GM19239 (cell line): Measurements from ENCODE around the gene MCF2L2.
A peak's percentile ranks its signal among the peaks of the same experiment; 100 is the strongest.

ENCODE experiments used
- DNase-seq: peaks from one replicate; pipeline ENCODE4 v3.0.0; 2011; ENCODE audit warnings: low spot score; ENCODE audit not compliant: insufficient read length
- FAIRE-seq: peaks from 2 replicates; lab custom pipeline; 2011; peaks lifted over from hg19 to GRCh38; lab: Jason Lieb, UNC

The MCF2L2 gene

DNA sequence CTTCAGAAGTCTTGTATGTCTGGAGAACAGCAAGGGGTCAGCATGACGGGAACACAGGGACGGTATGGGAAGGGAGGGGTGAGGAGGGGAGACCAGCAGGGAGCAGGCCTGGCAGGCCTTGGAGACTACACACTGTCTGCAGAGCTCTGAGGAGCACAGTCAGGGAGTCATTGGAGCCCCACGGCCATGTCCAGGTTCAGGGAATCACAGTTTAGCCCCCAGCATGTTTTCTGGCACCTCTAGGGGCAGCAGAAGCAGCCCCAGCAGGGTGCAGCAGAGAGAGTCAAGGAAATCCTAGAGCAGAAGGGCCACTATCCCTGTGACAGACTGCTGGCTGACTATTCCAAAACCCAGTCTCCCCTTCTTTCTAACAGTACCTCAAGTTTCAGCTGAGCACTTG lies 269.1 kb downstream of the MCF2L2 start:
- DNase-seq = no peak
- FAIRE-seq = no peak

DNA sequence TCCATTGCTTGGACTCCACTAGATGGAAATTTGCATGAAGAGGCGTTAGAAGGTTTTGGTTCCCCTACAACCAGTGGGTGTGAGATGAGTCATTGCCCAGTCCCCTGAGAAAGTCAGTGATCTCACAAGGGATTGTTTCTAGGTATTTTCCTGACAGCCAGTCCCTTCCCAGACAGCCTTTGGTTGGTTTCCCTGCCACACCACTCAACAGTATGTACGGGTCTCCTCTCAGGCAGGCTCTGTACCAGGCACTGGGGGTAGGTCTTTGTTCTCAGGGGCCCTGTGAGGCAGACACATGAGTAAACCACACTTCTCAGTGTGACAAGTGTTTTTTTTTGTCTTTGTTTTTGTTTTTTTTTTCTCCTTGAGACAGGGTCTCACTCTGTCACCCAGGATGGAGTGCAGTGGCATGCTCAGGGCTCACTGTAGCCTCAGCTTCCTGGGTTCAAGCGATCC lies 269.8 kb downstream of the MCF2L2 start:
- FAIRE-seq (peak; percentile 99), DNase-seq (peak; percentile 73)

DNA sequence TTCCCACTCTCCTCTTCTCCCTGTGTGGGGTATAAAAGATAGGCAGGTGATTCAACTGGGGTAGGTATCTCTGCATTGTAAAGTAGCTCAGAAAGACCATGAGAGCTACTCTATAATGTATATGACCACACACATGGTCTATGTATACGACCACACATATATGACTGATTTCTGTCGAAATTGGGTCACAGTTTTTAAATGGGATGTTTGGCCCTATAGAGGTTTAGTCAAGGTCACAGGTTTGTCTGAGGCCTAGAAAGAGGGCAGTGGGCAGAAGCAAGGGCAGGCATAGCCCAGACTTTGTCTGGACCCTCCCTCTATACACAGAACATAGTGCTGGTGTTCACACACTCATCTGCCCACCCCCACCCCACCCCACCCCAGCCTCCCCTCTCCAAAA lies 270.3 kb downstream of the MCF2L2 start:
- FAIRE-seq (no peak), DNase-seq (no peak)

GRCh38 chr3:183156266-183156665 lies 272.2 kb downstream of the MCF2L2 start:
- DNase-seq (no peak), FAIRE-seq (no peak)

- DNase-seq (no peak), FAIRE-seq (no peak)
These were observed 272.9 kb downstream of the MCF2L2 start for GRCh38 chr3:183155499-183155898.

- no peak for DNase-seq
- FAIRE-seq = no peak
These were observed 275.0 kb downstream of the MCF2L2 start for GRCh38 chr3:183153210-183153950.

GRCh38 chr3:183151821-183152351 lies 276.5 kb downstream of the MCF2L2 start:
- DNase-seq (no peak), FAIRE-seq (no peak)

DNA sequence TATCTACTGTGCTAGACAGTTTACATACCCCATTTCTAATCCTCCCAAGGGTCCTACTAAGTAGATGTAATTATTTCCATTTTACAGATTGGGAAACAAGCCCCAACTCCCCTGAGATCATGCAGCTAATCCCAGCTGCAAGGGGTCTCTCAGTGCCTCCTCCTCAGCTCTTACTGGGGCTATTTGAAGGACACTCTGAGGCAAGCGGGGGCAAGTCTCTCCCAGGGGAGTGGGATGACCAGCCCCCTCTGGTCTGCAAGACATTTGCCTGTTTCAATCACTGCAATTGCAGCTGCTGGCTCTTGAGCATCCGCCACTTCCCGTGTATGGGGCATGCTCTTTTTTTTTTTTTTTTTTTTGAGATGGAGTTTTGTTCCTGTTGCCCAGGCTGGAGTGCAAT lies 277.3 kb downstream of the MCF2L2 start:
- FAIRE-seq = no peak

DNA sequence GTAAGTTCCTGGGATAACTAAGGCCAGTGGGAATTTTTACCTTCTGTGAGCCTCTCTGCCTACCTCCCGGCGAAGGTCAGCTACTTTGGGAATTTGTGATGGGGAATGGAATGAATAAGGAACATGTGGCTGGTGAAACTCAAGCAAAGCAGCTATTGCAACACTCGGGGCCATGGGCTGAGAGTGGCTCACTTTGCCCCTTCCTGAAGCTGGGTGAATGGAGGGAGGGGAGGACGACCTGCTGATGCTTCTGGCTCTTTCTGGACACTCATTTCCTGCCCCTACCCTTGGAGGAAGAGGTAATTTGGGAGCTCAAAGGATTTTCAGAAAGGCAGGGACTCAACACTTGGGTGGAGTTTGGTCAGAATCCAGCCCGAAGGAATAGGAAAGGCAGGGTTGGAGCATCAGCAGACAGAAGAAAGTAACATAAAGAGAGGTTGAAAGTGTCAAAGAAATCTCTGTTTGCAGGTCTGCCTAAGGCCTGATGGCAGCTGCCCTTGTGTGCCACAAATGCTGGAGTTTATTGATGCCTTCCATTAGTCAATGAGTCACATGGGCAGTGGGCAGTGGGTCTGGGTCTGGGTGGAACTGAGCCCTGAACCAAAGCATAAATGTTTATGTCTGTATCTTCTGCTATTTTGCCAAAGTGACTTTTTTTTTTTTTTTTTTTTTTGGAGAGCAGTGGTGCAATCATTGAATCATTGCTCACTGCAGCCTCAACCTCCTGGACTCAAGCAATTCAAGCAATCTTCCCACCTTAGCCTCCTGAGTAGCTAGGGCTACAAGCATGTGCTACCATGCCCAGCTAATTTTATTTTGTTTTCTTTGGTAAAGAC lies 278.3 kb downstream of the MCF2L2 start:
- DNase-seq = no peak
- no peak for FAIRE-seq

More for the DNA sequence above, 277.3 kb downstream of the MCF2L2 start:
- DNase-seq = no peak

GRCh38 chr3:183148056-183148455 lies 280.4 kb downstream of the MCF2L2 start:
- DNase-seq (no peak), FAIRE-seq (no peak)

GRCh38 chr3:183144363-183144762 lies 284.1 kb downstream of the MCF2L2 start:
- no peak for DNase-seq
- no peak for FAIRE-seq

- FAIRE-seq (no peak), DNase-seq (no peak)
These were observed 286.2 kb downstream of the MCF2L2 start for GRCh38 chr3:183142199-183142598.

GRCh38 chr3:183134844-183135243 lies 293.6 kb downstream of the MCF2L2 start:
- DNase-seq (no peak), FAIRE-seq (no peak)

GRCh38 chr3:183132409-183132808 lies 296.0 kb downstream of the MCF2L2 start:
- no peak for FAIRE-seq
- no peak for DNase-seq

GRCh38 chr3:183131735-183132134 lies 296.7 kb downstream of the MCF2L2 start:
- DNase-seq = no peak
- no peak for FAIRE-seq

DNA sequence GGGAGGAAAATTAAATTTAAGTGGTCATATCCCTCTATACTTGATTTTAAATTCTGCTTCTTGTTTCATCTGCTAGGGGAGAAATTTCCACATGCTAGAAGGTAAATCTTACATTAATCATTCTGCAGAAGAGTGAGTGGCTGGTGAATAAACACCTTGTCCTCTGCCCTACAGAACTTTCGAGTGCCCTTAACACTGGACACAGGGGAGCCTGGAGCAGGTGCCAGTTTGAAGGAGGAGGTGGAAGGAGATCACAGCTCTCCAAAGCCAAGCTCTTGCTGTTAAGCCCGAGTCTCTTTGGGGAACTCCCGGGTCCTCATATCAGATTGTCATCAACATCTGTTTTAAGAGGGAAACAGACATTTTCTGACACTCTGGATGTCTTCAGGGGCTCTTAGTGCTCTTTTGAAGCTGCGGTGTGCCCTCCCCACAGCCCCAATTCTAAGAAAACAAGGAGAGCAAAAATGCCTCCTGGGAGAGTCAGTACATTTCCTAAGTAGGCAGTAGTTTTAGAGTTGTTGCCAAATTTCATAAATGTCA lies 297.2 kb downstream of the MCF2L2 start:
- DNase-seq = no peak
- FAIRE-seq = no peak

GRCh38 chr3:183129243-183129642 lies 299.2 kb downstream of the MCF2L2 start:
- DNase-seq (no peak), FAIRE-seq (no peak)

DNA sequence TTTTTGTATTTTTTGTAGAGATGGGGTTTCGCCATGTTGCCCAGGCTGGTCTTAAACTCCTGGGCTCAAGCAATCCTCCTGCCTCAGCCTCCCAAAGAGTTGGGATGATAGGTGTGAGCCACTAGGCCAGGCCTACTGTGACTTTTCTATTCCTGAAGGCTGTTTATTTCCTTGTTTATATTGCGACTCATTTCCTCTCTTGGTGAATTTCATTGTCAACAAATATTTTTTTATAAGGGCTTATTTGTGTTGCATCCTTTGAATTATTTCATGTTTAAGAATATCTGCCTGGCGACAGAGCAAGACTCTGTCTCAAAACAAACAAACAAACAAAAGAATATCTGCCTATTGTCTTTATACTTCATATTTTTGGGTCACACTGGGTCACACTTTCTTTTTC lies 299.7 kb downstream of the MCF2L2 start:
- FAIRE-seq (no peak), DNase-seq (no peak)
